Ovary (tissue), 9 donors: Measurements from ENCODE around the gene KRTAP10-7. TPM values are rescaled to one million over a fixed set of nuclear protein-coding genes. Genes with fewer than 3 reads are reported as not detected.

Experiments used
- DNase-seq, 5 donors: peaks; one replicate each; pipeline ENCODE4 v3.0.0-alpha.2; 2019 to 2020
- H3K27ac ChIP-seq, 2 donors: fragments of 200-600 bp; one replicate each; pipeline versions ENCODE4 v1.5.1 to v1.8.0; 2019 to 2022
- H3K27me3 ChIP-seq: fragments of 200-600 bp; one replicate; pipeline ENCODE4 v1.8.0; 2022
- H3K36me3 ChIP-seq: fragments of 200-600 bp; sonication (generic); one replicate; pipeline ENCODE4 v1.5.1; 2019
- H3K4me1 ChIP-seq: one replicate; pipeline ENCODE4 v1.8.1; 2013; ENCODE audit warnings: mild to moderate bottlenecking, moderate library complexity; ENCODE audit not compliant: insufficient read depth
- H3K4me3 ChIP-seq: fragments of 200-600 bp; sonication (generic); one replicate; pipeline ENCODE4 v1.5.1; 2017
- H3K9me3 ChIP-seq, 2 donors: fragments of 200-600 bp in 1 of 2; sonication (generic) in 1 of 2; one replicate each; pipeline versions ENCODE4 v1.5.1 to v1.8.1; 2013 to 2019; ENCODE audit warnings: mild to moderate bottlenecking in 1 of 2, moderate library complexity in 1 of 2
- CTCF ChIP-seq, 3 donors: fragments of 450-650 bp in 2 of 3; fragments of 200-600 bp in 1 of 3; IDR thresholded peaks; one replicate each; pipeline versions ENCODE4 v1.5.1 to v1.8.0; 2016 to 2022; ENCODE audit warnings: antibody characterized with exemption in 3 of 3, mild to moderate bottlenecking in 1 of 3
- EP300 ChIP-seq: sonication (generic); formaldehyde crosslinking; IDR thresholded peaks from one replicate; pipeline ENCODE4 v1.6.1; 2017; ENCODE audit warnings: antibody characterized with exemption
- POLR2A ChIP-seq: fragments of 450-650 bp; IDR thresholded peaks from one replicate; pipeline ENCODE4 v1.6.1; 2017; ENCODE audit warnings: antibody characterized with exemption, mild to moderate bottlenecking, moderate library complexity
- WGBS, 3 donors: extraction: QIAGEN DNeasy Blood & Tissue Kit in 1 of 3; methylation state at CpG; one replicate each; pipeline versions ENCODE4 v1.1.5 to v1.1.7; 2013 to 2017; 5-methylcytosine and 5-hydroxymethylcytosine counted together
- intact Hi-C, 4 donors: fragments of 100-400 bp; cut with DNase I; formaldehyde crosslinking; loops; one replicate each; pipeline versions ENCODE4 v1.11.0 to v1.15.1; 2022 to 2023
- polyA plus RNA-seq, 2 donors: library from polyadenylated mRNA; stranded (reverse); fragments of 200-250 nt in 1 of 2; fragments of 350-450 nt in 1 of 2; fragmentation: Illumina TruSeq in 1 of 2; extraction: RNeasy Lipid Tissue Mini Kit (QIAGEN cat#74804) in 1 of 2; gene quantifications; one replicate each; pipeline ENCODE4 v1.2.3, GENCODE V29; 2013 to 2014
- total RNA-seq, 7 donors: library from RNA; depleted of rRNA in 2 of 7; stranded (reverse); fragments of >200 nt in 2 of 7; fragmentation: NEBNext Ultra II Directional in 3 of 7; extraction: Animal tissue kit (Norgen Biotek cat#: 25700) in 3 of 7; gene quantifications; one replicate each; pipeline versions ENCODE4 v1.1.0 to v1.2.4, GENCODE V29; 2016 to 2023
- donor health status: DM: no; HTN: no; CAD: no; lungs with moderate emphysema.
- donor health status: DM: no; HTN: no; CAD: no.
- donor health status: Bipolar disorder and iron deficiency.
- donor health status: DM: yes; HTN: yes; CAD: no.
- donor health status: DM: no; HTN: no; CAD: no.
- donor health status: DM: yes; HTN: yes; CAD: no.

The KRTAP10-7 gene
- total and polyA plus RNA-seq, 9 donors: not detected

GRCh38 chr21:44558695-44559094 lies 41.7 kb upstream of the KRTAP10-7 start, which contains the start of gene KRTAP10-3:
Gene KRTAP10-3 (minus strand): TSS chr21:44558795. CDS start chr21:44558715, 80 bp downstream.
- Histone ChIP-seq H3K4me3 (no peak within 1 kb of the TSS), H3K9me3 (no peaks in the 10 kb centered on the region), H3K27ac (no peak within 1 kb of the TSS), H3K27me3 (no peaks in the 10 kb centered on the region), H3K36me3 (no peaks in the 10 kb centered on the region), H3K4me1 (no peaks in the 10 kb centered on the region)
- intact Hi-C loops: no loop called here
- 8 to 20% (median 20%) methylated on average over 5 of the region's 5 CpGs for WGBS, 3 donors
- no peak for TF ChIP-seq CTCF (IDR thresholded peaks at IDR 0.05)
- no peak for TF ChIP-seq EP300
- no peak for TF ChIP-seq POLR2A
- DNase-seq: no peak

- no peak for TF ChIP-seq POLR2A
- Histone ChIP-seq H3K27ac (no peak overlapping the region), H3K36me3 (no peaks in the 10 kb centered on the region), H3K9me3 (no peaks in the 10 kb centered on the region), H3K27me3 (no peaks in the 10 kb centered on the region), H3K4me3 (no peak overlapping the region), H3K4me1 (no peaks in the 10 kb centered on the region)
- no peak for DNase-seq
- intact Hi-C loops: no loop called here
- WGBS, 3 donors: 95 to 96% (median 96%) methylated on average over 1 of the region's 1 CpG
Observed at GRCh38 chr21:44564099-44564498, 36.3 kb upstream of the KRTAP10-7 start.

GRCh38 chr21:44564886-44565598 lies 35.4 kb upstream of the KRTAP10-7 start:
- Histone ChIP-seq H3K27me3 (no peaks in the 10 kb centered on the region), H3K4me3 (no peak overlapping the region), H3K9me3 (no peaks in the 10 kb centered on the region), H3K4me1 (no peaks in the 10 kb centered on the region), H3K36me3 (no peaks in the 10 kb centered on the region), H3K27ac (no peak overlapping the region)
- intact Hi-C loops: no loop called here
- WGBS, 3 donors: 33 to 80% (median 38%) methylated on average over 1 of the region's 1 CpG
- TF ChIP-seq CTCF (IDR thresholded peaks at IDR 0.05): no peak
- DNase-seq: no peak

GRCh38 chr21:44566403-44566802 lies 34.0 kb upstream of the KRTAP10-7 start:
- intact Hi-C loops: no loop called here
- no peaks in the 10 kb centered on the region for H3K27me3 ChIP-seq
- H3K36me3 ChIP-seq: no peaks in the 10 kb centered on the region
- H3K4me3 ChIP-seq: no peak overlapping the region
- no peaks in the 10 kb centered on the region for H3K4me1 ChIP-seq
- TF ChIP-seq EP300 (no peak), POLR2A (no peak), CTCF (IDR thresholded peaks at IDR 0.05) (no peak)
- no peak for DNase-seq
- H3K9me3 ChIP-seq: no peaks in the 10 kb centered on the region
- H3K27ac ChIP-seq: no peak overlapping the region
- WGBS, 3 donors: 70 to 79% (median 77%) methylated on average over 1 of the region's 1 CpG

GRCh38 chr21:44567481-44568171 lies 32.8 kb upstream of the KRTAP10-7 start:
- 87 to 91% (median 87%) methylated on average over 18 of the region's 18 CpGs for WGBS, 3 donors
- Histone ChIP-seq H3K9me3 (no peaks in the 10 kb centered on the region), H3K27ac (no peak overlapping the region), H3K36me3 (no peaks in the 10 kb centered on the region), H3K4me1 (no peaks in the 10 kb centered on the region), H3K27me3 (no peaks in the 10 kb centered on the region), H3K4me3 (no peak overlapping the region)
- TF ChIP-seq CTCF (IDR thresholded peaks at IDR 0.05): no peak
- intact Hi-C loops: no loop called here
- no peak for DNase-seq
